ENCODE results near the gene SMARCD2.
"Not testable (repeated sequence)": the region's sequence is repeated elsewhere in the genome, so short reads cannot be mapped to it uniquely, and the experiment has no call there.

SMARCD2 gene

GRCh38 chr17:63796375-63796774 is 46.1 kb downstream of the SMARCD2 start:
- not testable (repeated sequence) for DNase-seq

- no peak for DNase-seq
Measured at GRCh38 chr17:63792055-63792729, 50.3 kb downstream of the SMARCD2 start.

- DNase-seq = no peak
Measured at GRCh38 chr17:63790057-63790456, 52.4 kb downstream of the SMARCD2 start.

GRCh38 chr17:63786971-63787711 is 55.3 kb downstream of the SMARCD2 start:
- DNase-seq = no peak

- no peak for DNase-seq
Measured at GRCh38 chr17:63786117-63786516, 56.4 kb downstream of the SMARCD2 start.

- DNase-seq = no peak
Measured at GRCh38 chr17:63785556-63785955, 56.9 kb downstream of the SMARCD2 start.

GRCh38 chr17:63783522-63783921 is 59.0 kb downstream of the SMARCD2 start:
- DNase-seq = no peak

All from effector CD8-positive, alpha-beta T cell (primary cell).